DOHH2 (cell line): Measurements from ENCODE around the gene OAS2.

Source experiments
- CTCF ChIP-seq: fragments of 200-600 bp; sonication (generic); IDR thresholded peaks from one replicate; pipeline ENCODE4 v1.5.1; 2014; ENCODE audit warnings: antibody characterized with exemption, mild to moderate bottlenecking, low read depth, low read length; ENCODE audit not compliant: poor library complexity, severe bottlenecking
- EZH2phosphoT487 ChIP-seq: fragments of 200-600 bp; sonication (generic); IDR thresholded peaks from 2 replicates; pipeline ENCODE4 v1.6.1; 2017; ENCODE audit warnings: borderline replicate concordance, mild to moderate bottlenecking, antibody characterized with exemption, low read length, moderate library complexity, mixed read lengths

DNA sequence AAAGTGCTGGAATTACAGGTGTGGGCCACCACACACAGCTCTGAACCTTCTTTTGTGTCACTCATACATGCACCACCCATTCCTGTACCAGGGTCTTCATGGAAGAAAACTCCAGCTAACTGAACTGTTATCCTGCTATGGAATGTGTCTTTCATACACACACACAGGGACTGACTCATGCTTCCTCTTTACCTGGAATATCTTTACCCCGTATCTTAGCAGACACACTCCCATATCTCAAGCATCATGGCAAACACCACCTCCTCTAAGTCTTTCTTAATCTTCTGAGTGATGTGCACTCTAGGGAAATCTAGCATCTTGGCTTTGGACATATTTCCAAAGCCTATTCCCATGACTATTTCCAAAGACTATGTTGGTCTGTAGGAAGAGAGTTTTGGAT is 43.2 kb downstream of the OAS2 start:
- no peak for TF ChIP-seq CTCF
- no peak for TF ChIP-seq EZH2phosphoT487
